ENCODE measurements around the gene SERPINB6. TPM values are rescaled to one million over a fixed set of nuclear protein-coding genes. Genes with fewer than 3 reads are reported as not detected.

Gene SERPINB6
- total RNA-seq, 1 experiment from 2014 or later: 131 TPM

GRCh38 chr6:2913621-2914317 is 57.6 kb downstream of the SERPINB6 start:
- POLR2A ChIA-PET: no interaction called here
- in situ Hi-C loops (cut with HindIII; ENCODE audit: low pct_unique_long_range_greater_than_20kb, low sequenced_read_pairs): no loop called here
- CTCF ChIA-PET: no interaction called here

DNA sequence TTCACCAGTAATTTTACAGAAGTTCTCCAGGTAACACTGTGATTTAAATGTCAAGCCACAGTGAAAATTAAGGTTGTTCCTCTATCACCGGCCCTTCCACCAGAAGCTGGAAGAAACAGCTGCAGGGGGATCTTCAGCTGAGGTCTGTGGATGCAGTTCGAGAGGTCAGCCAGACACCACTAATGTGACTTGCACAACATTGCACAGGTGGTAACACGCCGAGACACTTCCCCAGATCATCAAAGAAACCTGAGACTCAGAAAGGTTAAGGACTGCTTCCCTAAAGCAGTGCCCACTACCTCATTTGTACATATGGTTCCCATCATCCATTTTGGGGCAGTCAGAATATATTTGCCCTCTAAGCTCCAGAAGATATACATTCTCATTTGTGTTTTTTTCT is 60.2 kb downstream of the SERPINB6 start:
- intact Hi-C loops (cut with micrococcal nuclease; ENCODE audit: unreplicated experiment): loop anchor here (1.0 kb wide), 1 partner anchor 65 kb away; no protein-coding TSS in a partner anchor
- in situ Hi-C loops (cut with HindIII; ENCODE audit: low pct_unique_long_range_greater_than_20kb, low sequenced_read_pairs): no loop called here
- Histone ChIP-seq H3K36me3 (ENCODE audit: control insufficient read depth, insufficient read depth, low read length) (no peaks in the 10 kb centered on the region), H3K9me3 (ENCODE audit: control insufficient read depth, insufficient read depth, low read depth, low read length) (no peaks in the 10 kb centered on the region), H3K4me3 (ENCODE audit: low read depth in 2 of 2, low read length in 2 of 2) (no peak overlapping the region), H3K4me1 (ENCODE audit: control insufficient read depth, insufficient read depth, low read length) (no peaks in the 10 kb centered on the region), H3K27me3 (ENCODE audit: control insufficient read depth, insufficient read depth, low read length) (no peaks in the 10 kb centered on the region), H3K27ac (ENCODE audit: low read length) (no peak overlapping the region)
- POLR2A ChIA-PET: no interaction called here
- TF ChIP-seq TCF7L2 (IDR thresholded peaks at IDR 0.05; ENCODE audit: low read depth, low read length) (no peak), SIN3A (IDR thresholded peaks at IDR 0.05; ENCODE audit: borderline replicate concordance, insufficient read depth, low read depth, low read length) (no peak), POLR2AphosphoS5 (IDR thresholded peaks at IDR 0.05; ENCODE audit: low read depth, low read length) (no peak), REST (IDR thresholded peaks at IDR 0.05; ENCODE audit: insufficient read depth in 1 of 2, low read depth in 2 of 2, low read length in 1 of 2) (no peak)
- TF ChIP-seq, protein P1, sequence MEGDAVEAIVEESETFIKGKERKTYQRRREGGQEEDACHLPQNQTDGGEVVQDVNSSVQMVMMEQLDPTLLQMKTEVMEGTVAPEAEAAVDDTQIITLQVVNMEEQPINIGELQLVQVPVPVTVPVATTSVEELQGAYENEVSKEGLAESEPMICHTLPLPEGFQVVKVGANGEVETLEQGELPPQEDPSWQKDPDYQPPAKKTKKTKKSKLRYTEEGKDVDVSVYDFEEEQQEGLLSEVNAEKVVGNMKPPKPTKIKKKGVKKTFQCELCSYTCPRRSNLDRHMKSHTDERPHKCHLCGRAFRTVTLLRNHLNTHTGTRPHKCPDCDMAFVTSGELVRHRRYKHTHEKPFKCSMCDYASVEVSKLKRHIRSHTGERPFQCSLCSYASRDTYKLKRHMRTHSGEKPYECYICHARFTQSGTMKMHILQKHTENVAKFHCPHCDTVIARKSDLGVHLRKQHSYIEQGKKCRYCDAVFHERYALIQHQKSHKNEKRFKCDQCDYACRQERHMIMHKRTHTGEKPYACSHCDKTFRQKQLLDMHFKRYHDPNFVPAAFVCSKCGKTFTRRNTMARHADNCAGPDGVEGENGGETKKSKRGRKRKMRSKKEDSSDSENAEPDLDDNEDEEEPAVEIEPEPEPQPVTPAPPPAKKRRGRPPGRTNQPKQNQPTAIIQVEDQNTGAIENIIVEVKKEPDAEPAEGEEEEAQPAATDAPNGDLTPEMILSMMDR (IDR thresholded peaks at IDR 0.05): no peak
- no TSS peak for BruUV-seq (replicated peaks)
- CTCF ChIA-PET: interaction anchor here (0.9 to 1.0 kb wide), 3 partner anchors 11 to 120 kb away, joined by 3 to 13 read pairs (median 5); no protein-coding TSS in a partner anchor
- ATAC-seq (no peak), DNase-seq (ENCODE audit: low read depth, low spot score) (no peak)

More at GRCh38 chr6:2913621-2914317, 57.6 kb downstream of the SERPINB6 start:
- no peaks in the 10 kb centered on the region for H3K4me1 ChIP-seq (ENCODE audit: control insufficient read depth, insufficient read depth, low read length)
- H3K9me3 ChIP-seq (ENCODE audit: control insufficient read depth, insufficient read depth, low read depth, low read length): no peaks in the 10 kb centered on the region
- no peaks in the 10 kb centered on the region for H3K36me3 ChIP-seq (ENCODE audit: control insufficient read depth, insufficient read depth, low read length)
- no peaks in the 10 kb centered on the region for H3K27me3 ChIP-seq (ENCODE audit: control insufficient read depth, insufficient read depth, low read length)
- ATAC-seq: no peak
- DNase-seq (ENCODE audit: low read depth, low spot score): no peak
- TF ChIP-seq, protein P1 (IDR thresholded peaks at IDR 0.05): no peak
- no peak for TF ChIP-seq POLR2AphosphoS5 (IDR thresholded peaks at IDR 0.05; ENCODE audit: low read depth, low read length)
- no peak for TF ChIP-seq REST (IDR thresholded peaks at IDR 0.05; ENCODE audit: insufficient read depth in 1 of 2, low read depth in 2 of 2, low read length in 1 of 2)
- no peak for TF ChIP-seq TCF7L2 (IDR thresholded peaks at IDR 0.05; ENCODE audit: low read depth, low read length)
- no peak for TF ChIP-seq SIN3A (IDR thresholded peaks at IDR 0.05; ENCODE audit: borderline replicate concordance, insufficient read depth, low read depth, low read length)
- no peak overlapping the region for H3K27ac ChIP-seq (ENCODE audit: low read length)
- intact Hi-C loops (cut with micrococcal nuclease; ENCODE audit: unreplicated experiment): no loop called here
- BruUV-seq (replicated peaks): no TSS peak
- no peak overlapping the region for H3K4me3 ChIP-seq (ENCODE audit: low read depth in 2 of 2, low read length in 2 of 2)
